Gastrocnemius medialis (tissue), 4 donors: ENCODE data around the gene MRGPRG.

Experiments
- CTCF ChIP-seq, 5 experiments: fragments of 450-650 bp in 3 of 5; fragments of 200-600 bp in 2 of 5; sonication (generic) in 2 of 5; IDR thresholded peaks in 4 of 5; conservative IDR thresholded peaks in 1 of 5; 1 replicate in 4 of 5; 2 replicates in 1 of 5; pipeline ENCODE4 v1.5.1; 2016 to 2019; ENCODE audit warnings: antibody characterized with exemption in 5 of 5, mild to moderate bottlenecking in 3 of 5, moderate library complexity in 3 of 5
- POLR2A ChIP-seq, 2 donors: fragments of 450-650 bp; IDR thresholded peaks; one replicate each; pipeline ENCODE4 v1.6.1; 2017; ENCODE audit warnings: antibody characterized with exemption in 2 of 2, mild to moderate bottlenecking in 2 of 2, moderate library complexity in 2 of 2

DNA sequence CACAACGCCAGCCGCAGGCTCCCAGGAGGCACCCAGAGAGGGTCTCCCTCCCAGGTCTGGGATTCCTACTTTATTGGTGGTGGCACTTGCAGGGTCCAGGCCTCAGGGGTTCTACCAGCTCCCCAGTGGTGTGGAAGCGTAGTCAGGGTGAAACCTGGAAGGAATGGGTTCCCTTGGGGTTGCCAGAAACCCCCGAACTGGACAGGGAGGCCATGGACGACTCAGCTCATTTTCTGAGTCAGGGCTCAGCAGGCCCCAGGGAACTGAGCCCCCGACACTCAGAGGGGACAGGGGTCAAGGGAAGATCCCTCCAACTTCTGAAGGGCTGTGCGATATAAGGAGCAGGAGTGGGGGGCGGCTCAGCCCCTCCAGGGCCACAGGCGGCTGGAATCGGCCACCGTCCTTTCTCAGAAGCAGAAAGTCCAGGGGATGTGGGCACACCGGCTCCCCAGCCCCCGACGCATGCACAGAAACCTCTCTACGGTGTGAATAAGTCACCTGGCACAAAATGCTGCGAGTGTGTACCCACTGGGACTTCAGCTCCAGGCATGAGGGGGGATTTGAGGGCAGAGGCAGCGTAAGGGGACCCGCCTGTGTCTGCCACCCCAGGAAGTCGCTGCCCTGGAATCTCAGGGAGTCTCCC lies 25.1 kb downstream of the MRGPRG start:
- TF ChIP-seq CTCF (IDR thresholded peaks at IDR 0.05 in 4 of 5, conservative IDR thresholded peaks at IDR 0.05 in 1 of 5) (no peak), POLR2A (IDR thresholded peaks at IDR 0.05) (no peak)
